ENCODE data around the gene RPL36AL. TPM values are rescaled to one million over a fixed set of nuclear protein-coding genes. Genes with fewer than 3 reads are reported as not detected.

Gene RPL36AL
- total and polyA plus RNA-seq, 4 donors, result 117 to 729 (median 251) TPM

DNA sequence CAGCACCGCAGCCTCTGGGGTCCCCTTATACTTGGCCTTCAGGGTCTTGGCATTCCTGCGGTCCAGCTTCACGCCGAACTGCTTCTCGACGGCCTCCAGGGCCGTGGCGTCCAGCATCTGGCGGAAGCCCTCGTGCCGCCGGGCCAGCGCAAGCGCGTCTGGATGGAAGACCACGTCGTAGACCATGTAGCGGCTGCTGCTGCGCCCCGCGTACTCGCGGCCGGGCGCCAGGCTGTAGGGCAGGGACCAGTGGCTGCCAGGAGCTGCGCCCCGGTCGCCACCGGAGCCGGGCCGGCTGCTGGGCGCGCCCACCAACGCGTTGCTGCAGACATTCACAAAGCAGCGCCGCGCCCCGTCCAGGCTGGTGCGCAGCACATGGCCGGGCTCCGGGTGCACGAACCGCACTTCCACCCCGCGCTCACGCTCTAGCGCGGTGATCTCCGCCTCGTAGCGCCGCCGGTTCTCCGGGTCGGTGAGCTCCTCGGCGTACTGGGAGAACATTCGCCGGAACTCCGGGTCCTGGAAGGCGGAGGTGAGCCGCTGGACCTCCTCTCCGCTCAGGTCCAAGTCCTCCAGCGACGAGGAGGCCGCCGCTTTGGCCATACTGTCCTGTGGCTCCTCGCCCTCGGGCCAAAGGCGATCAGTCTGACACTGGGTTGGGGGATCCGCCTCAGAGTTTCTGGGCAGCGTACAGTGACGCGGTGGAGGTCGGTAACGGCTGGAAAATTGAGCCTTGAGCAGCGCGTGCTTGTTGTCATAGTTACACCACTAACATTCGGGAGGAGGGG, 14.3 kb upstream of the RPL36AL start, which contains the start of gene DNAAF2:
Gene DNAAF2 (minus strand): TSS at position 698 of the 788 bp plus-strand sequence. CDS start 95 bp downstream, at position 603.
- no peak for TF ChIP-seq CTCF (IDR thresholded peaks at IDR 0.05; ENCODE audit: control extremely low read depth, extremely low read depth)
- ATAC-seq (ENCODE audit: insufficient read depth, low FRiP score), result peak; percentile 56
- H3K36me3 ChIP-seq (ENCODE audit: control insufficient read depth in 4 of 4, insufficient read depth in 4 of 4, low read length in 4 of 4), result peaks cover 0 to 14% (median 5%) of the 10 kb centered on the region in 4 donors

GRCh38 chr14:49633640-49634546, 13.5 kb upstream of the RPL36AL start:
- TF ChIP-seq CTCF (IDR thresholded peaks at IDR 0.05; ENCODE audit: control extremely low read depth, extremely low read depth), result peak; percentile 76
- peaks cover 2 to 21% (median 7%) of the 10 kb centered on the region in 5 donors for H3K4me1 ChIP-seq (ENCODE audit: control insufficient read depth in 5 of 5, insufficient read depth in 5 of 5, low read length in 5 of 5)
- H3K27ac ChIP-seq (ENCODE audit: low read depth in 1 of 2, low read length in 1 of 2), result peak overlapping the region; percentile 86 to 98
- H3K9ac ChIP-seq (ENCODE audit: insufficient read depth in 1 of 2, low read length in 2 of 2), result peak overlapping the region; percentile 70 to 87
- H3K4me3 ChIP-seq, result peak overlapping the region; percentile 86
- DNase-seq (peak; percentile 97 to 98 (median 97)), ATAC-seq (ENCODE audit: insufficient read depth, low FRiP score) (peak; percentile 94)
- peaks cover 0 to 14% (median 2%) of the 10 kb centered on the region in 4 donors for H3K36me3 ChIP-seq (ENCODE audit: control insufficient read depth in 4 of 4, insufficient read depth in 4 of 4, low read length in 4 of 4)
- WGBS, 2 donors, result 1% methylated on average over 96 to 101 of the region's 101 CpGs
- no peaks in the 10 kb centered on the region for H3K9me3 ChIP-seq (ENCODE audit: control insufficient read depth in 4 of 4, insufficient read depth in 3 of 4, low read length in 3 of 4)
- H3K27me3 ChIP-seq (ENCODE audit: control insufficient read depth in 3 of 3, insufficient read depth in 3 of 3, low read length in 2 of 3), result no peaks in the 10 kb centered on the region

More for the DNA sequence above, 14.3 kb upstream of the RPL36AL start, which contains the start of gene DNAAF2:
- peak within 1 kb of the TSS; percentile 86 to 98 for H3K27ac ChIP-seq (ENCODE audit: low read depth in 1 of 2, low read length in 1 of 2)
- DNase-seq, result peak; percentile 82 to 88 (median 87)
- peaks cover 2 to 21% (median 7%) of the 10 kb centered on the region in 5 donors for H3K4me1 ChIP-seq (ENCODE audit: control insufficient read depth in 5 of 5, insufficient read depth in 5 of 5, low read length in 5 of 5)
- 1% methylated on average over 67 to 80 of the region's 80 CpGs for WGBS, 2 donors
- peak within 1 kb of the TSS; percentile 70 to 85 for H3K9ac ChIP-seq (ENCODE audit: insufficient read depth in 1 of 2, low read length in 2 of 2)
- H3K27me3 ChIP-seq (ENCODE audit: control insufficient read depth in 3 of 3, insufficient read depth in 3 of 3, low read length in 2 of 3), result no peaks in the 10 kb centered on the region
- peak within 1 kb of the TSS; percentile 86 for H3K4me3 ChIP-seq
- no peaks in the 10 kb centered on the region for H3K9me3 ChIP-seq (ENCODE audit: control insufficient read depth in 4 of 4, insufficient read depth in 3 of 4, low read length in 3 of 4)

- H3K36me3 ChIP-seq (ENCODE audit: control insufficient read depth in 4 of 4, insufficient read depth in 4 of 4, low read length in 4 of 4), result peaks cover 0 to 5% (median 2%) of the 10 kb centered on the region in 4 donors
- H3K9me3 ChIP-seq (ENCODE audit: control insufficient read depth in 4 of 4, insufficient read depth in 3 of 4, low read length in 3 of 4), result no peaks in the 10 kb centered on the region
- H3K27ac ChIP-seq (ENCODE audit: low read depth in 1 of 2, low read length in 1 of 2), result no peak overlapping the region
- WGBS, 2 donors, result 80 to 88% methylated on average over 6 of the region's 6 CpGs
- H3K4me3 ChIP-seq, result no peak overlapping the region
- peaks cover 4 to 31% (median 11%) of the 10 kb centered on the region in 5 donors for H3K4me1 ChIP-seq (ENCODE audit: control insufficient read depth in 5 of 5, insufficient read depth in 5 of 5, low read length in 5 of 5)
- H3K27me3 ChIP-seq (ENCODE audit: control insufficient read depth in 3 of 3, insufficient read depth in 3 of 3, low read length in 2 of 3), result no peaks in the 10 kb centered on the region
- no peak for TF ChIP-seq CTCF (IDR thresholded peaks at IDR 0.05; ENCODE audit: control extremely low read depth, extremely low read depth)
- DNase-seq, result no peak
- H3K9ac ChIP-seq (ENCODE audit: insufficient read depth in 1 of 2, low read length in 2 of 2), result no peak overlapping the region
- ATAC-seq (ENCODE audit: insufficient read depth, low FRiP score), result no peak
Measured at GRCh38 chr14:49623941-49624839, 3.8 kb upstream of the RPL36AL start.

Measured in lung (tissue), 12 donors.